Ascending aorta (tissue), 2 donors: ENCODE results near the gene RNASEL. TPM values are rescaled to one million over a fixed set of nuclear protein-coding genes. Genes with fewer than 3 reads are reported as not detected.

Experiments used
- DNase-seq, 2 donors: peaks; one replicate each; pipeline ENCODE4 v3.0.0-alpha.2; 2019; ENCODE audit warnings: low spot score in 2 of 2
- H3K27ac ChIP-seq, 2 donors: fragments of 200-600 bp; sonication (generic); one replicate each; pipeline ENCODE4 v1.5.1; 2016 to 2017; ENCODE audit warnings: mild to moderate bottlenecking in 1 of 2
- H3K27me3 ChIP-seq: fragments of 200-600 bp; sonication (generic); one replicate; pipeline ENCODE4 v1.5.1; 2017
- H3K36me3 ChIP-seq, 2 donors: fragments of 200-600 bp; sonication (generic); one replicate each; pipeline ENCODE4 v1.5.1; 2016
- H3K4me1 ChIP-seq, 2 donors: fragments of 200-600 bp; sonication (generic); one replicate each; pipeline ENCODE4 v1.5.1; 2016 to 2017; ENCODE audit warnings: mild to moderate bottlenecking in 1 of 2
- H3K4me3 ChIP-seq, 2 donors: fragments of 200-600 bp; sonication (generic); one replicate each; pipeline ENCODE4 v1.5.1; 2016 to 2017; ENCODE audit warnings: mild to moderate bottlenecking in 1 of 2
- H3K9me3 ChIP-seq, 2 donors: fragments of 200-600 bp; sonication (generic); one replicate each; pipeline ENCODE4 v1.5.1; 2016
- CTCF ChIP-seq, 3 experiments: fragments of 200-600 bp in 2 of 3; fragments of 450-650 bp in 1 of 3; sonication (generic) in 2 of 3; IDR thresholded peaks; one replicate each; pipeline ENCODE4 v1.5.1; 2016 to 2019; ENCODE audit warnings: antibody characterized with exemption in 3 of 3, mild to moderate bottlenecking in 1 of 3, moderate library complexity in 1 of 3
- intact Hi-C: fragments of 100-400 bp; cut with DNase I; formaldehyde crosslinking; loops from one replicate; pipeline ENCODE4 v1.15.1; 2023
- total RNA-seq: library from RNA; depleted of rRNA; stranded (reverse); fragments of >200 nt; gene quantifications from one replicate; pipeline ENCODE4 v1.1.0, GENCODE V29; 2016

RNASEL gene
- total RNA-seq, 1 donor from 2014 or later: 0.43 TPM

GRCh38 chr1:182607566-182607965, 18.5 kb upstream of the RNASEL start:
- H3K4me1 ChIP-seq: peaks cover 10 to 17% of the 10 kb centered on the region in 2 donors
- intact Hi-C loops: no loop called here
- DNase-seq: no peak
- H3K27ac ChIP-seq: no peak overlapping the region
- H3K4me3 ChIP-seq: no peak overlapping the region
- H3K9me3 ChIP-seq: no peaks in the 10 kb centered on the region
- H3K36me3 ChIP-seq: no peaks in the 10 kb centered on the region
- TF ChIP-seq CTCF (IDR thresholded peaks at IDR 0.05): no peak
- H3K27me3 ChIP-seq: no peaks in the 10 kb centered on the region

GRCh38 chr1:182604175-182605164, 15.4 kb upstream of the RNASEL start, which contains the start of gene RGS16:
TSS of gene RGS16 (minus strand) at chr1:182604389. CDS start at chr1:182604259, 130 bp downstream.
- H3K36me3 ChIP-seq: peaks cover 9 to 10% of the 10 kb centered on the region in 2 donors
- DNase-seq: peak; percentile 80 to 95
- no peaks in the 10 kb centered on the region for H3K9me3 ChIP-seq
- H3K27me3 ChIP-seq: no peaks in the 10 kb centered on the region
- no peak for TF ChIP-seq CTCF (IDR thresholded peaks at IDR 0.05)
- H3K27ac ChIP-seq: peak within 1 kb of the TSS; percentile 41 to 71
- intact Hi-C loops: loop anchor here (5.0 kb wide), 2 partner anchors 68 to 93 kb away; no protein-coding TSS in a partner anchor
- H3K4me1 ChIP-seq: peaks cover 10 to 26% of the 10 kb centered on the region in 2 donors
- peak within 1 kb of the TSS; percentile 75 to 80 for H3K4me3 ChIP-seq

- peak overlapping the region; percentile 41 to 71 for H3K27ac ChIP-seq
- intact Hi-C loops: loop anchor here (1.0 to 5.0 kb wide), 3 partner anchors 12 to 94 kb away; no protein-coding TSS in a partner anchor
Measured at GRCh38 chr1:182603646-182604174, 14.7 kb upstream of the RNASEL start.

GRCh38 chr1:182602935-182603645, 14.0 kb upstream of the RNASEL start:
- H3K27ac ChIP-seq: peak overlapping the region; percentile 41 to 71
- no peaks in the 10 kb centered on the region for H3K27me3 ChIP-seq
- peak in 1 of 2 donors; percentile 68 for DNase-seq
- peak overlapping the region; percentile 75 to 80 for H3K4me3 ChIP-seq
- no peak for TF ChIP-seq CTCF (IDR thresholded peaks at IDR 0.05)
- H3K36me3 ChIP-seq: peaks cover 9 to 16% of the 10 kb centered on the region in 2 donors
- intact Hi-C loops: loop anchor here (1.0 to 5.0 kb wide), 3 partner anchors 12 to 94 kb away; no protein-coding TSS in a partner anchor
- H3K9me3 ChIP-seq: no peaks in the 10 kb centered on the region
- H3K4me1 ChIP-seq: peaks cover 10 to 26% of the 10 kb centered on the region in 2 donors

More at GRCh38 chr1:182603646-182604174, 14.7 kb upstream of the RNASEL start:
- Histone ChIP-seq H3K36me3 (peaks cover 9 to 16% of the 10 kb centered on the region in 2 donors), H3K27me3 (no peaks in the 10 kb centered on the region), H3K9me3 (no peaks in the 10 kb centered on the region), H3K4me3 (peak overlapping the region; percentile 75 to 80), H3K4me1 (peaks cover 10 to 26% of the 10 kb centered on the region in 2 donors)
- no peak for TF ChIP-seq CTCF (IDR thresholded peaks at IDR 0.05)
- peak in 1 of 2 donors; percentile 70 for DNase-seq

- Histone ChIP-seq H3K36me3 (peaks cover 9 to 16% of the 10 kb centered on the region in 2 donors), H3K4me1 (peaks cover 10 to 26% of the 10 kb centered on the region in 2 donors), H3K27me3 (no peaks in the 10 kb centered on the region), H3K27ac (peak overlapping the region; percentile 4 to 26), H3K9me3 (no peaks in the 10 kb centered on the region), H3K4me3 (no peak overlapping the region)
- no peak for TF ChIP-seq CTCF (IDR thresholded peaks at IDR 0.05)
- no peak for DNase-seq
- intact Hi-C loops: loop anchor here (1.0 to 5.0 kb wide), 3 partner anchors 70 to 182 kb away; no protein-coding TSS in a partner anchor
Measured at GRCh38 chr1:182601913-182602312, 12.9 kb upstream of the RNASEL start.
